GM12878 (cell line): ENCODE measurements around the gene FAM229A. TPM values are rescaled to one million over a fixed set of nuclear protein-coding genes. Genes with fewer than 3 reads are reported as not detected.

Experiments
- ATAC-seq: fragments of 200-7000 bp; cut with Tn5 transposase; 3 replicates; pipeline ENCODE4 v1.9.1; 2020; ENCODE audit warnings: mild to moderate bottlenecking, moderate library complexity
- BruUV-seq: library from RNA; stranded (reverse); fragments of 400-500 nt; replicated peaks from 2 replicates; lab custom pipeline; 2021; lab: Mats Ljungman, UMichigan
- CTCF ChIA-PET: fragments of 300-600 bp; sonication (Branson Sonifier 250); formaldehyde crosslinking; extraction: SDS; loops from one replicate; lab custom pipeline; 2021; ENCODE audit warnings: inconsistent platforms; lab: Yijun Ruan, JAX
- POLR2A ChIA-PET: fragments of 350-600 bp; formaldehyde crosslinking; extraction: SDS; loops from one replicate; lab custom pipeline; 2021; ENCODE audit warnings: inconsistent platforms; lab: Charles Lee
- RAD21 ChIA-PET: fragments of 300-600 bp; sonication (Branson Sonifier 250); formaldehyde crosslinking; loops from one replicate; lab custom pipeline; 2023; ENCODE audit warnings: antibody characterized with exemption; ENCODE audit not compliant: unreplicated experiment; lab: Charles Lee
- SMC1A ChIA-PET: fragments of 300-600 bp; sonication (Branson Sonifier 250); formaldehyde crosslinking; loops from one replicate; lab custom pipeline; 2023; ENCODE audit not compliant: unreplicated experiment, uncharacterized antibody; lab: Charles Lee
- DNase-seq: peaks from one replicate; pipeline ENCODE4 v3.0.0-alpha.2; 2011; ENCODE audit warnings: low read depth, low spot score
- FAIRE-seq: peaks from 3 replicates; lab custom pipeline; 2011; peaks lifted over from hg19 to GRCh38; lab: Jason Lieb, UNC
- H2AFZ ChIP-seq: 2 replicates; pipeline ENCODE4 v1.6.0; 2011; ENCODE audit warnings: low read depth, low read length, control low read depth; ENCODE audit not compliant: control insufficient read depth
- H3K27ac ChIP-seq: 2 replicates; pipeline ENCODE4 v1.5.1; 2011; ENCODE audit warnings: control low read depth; ENCODE audit not compliant: control insufficient read depth, insufficient read depth
- H3K27me3 ChIP-seq, 2 experiments: replicated peaks in 1 of 2; 2 replicates each; pipeline versions ENCODE4 v1.6.0 to v1.6.1; 2011; ENCODE audit warnings: low read length in 1 of 2; ENCODE audit not compliant: control insufficient read depth in 2 of 2, insufficient read depth in 2 of 2
- H3K36me3 ChIP-seq, 2 experiments: 2 replicates each; pipeline ENCODE4 v1.5.1; 2011; ENCODE audit warnings: low read length in 1 of 2; ENCODE audit not compliant: control insufficient read depth in 2 of 2, insufficient read depth in 2 of 2
- H3K4me1 ChIP-seq: 2 replicates; pipeline ENCODE4 v1.6.1; 2011; ENCODE audit warnings: mild to moderate bottlenecking, low read length, moderate library complexity, mixed read lengths; ENCODE audit not compliant: control insufficient read depth, insufficient read depth
- H3K4me2 ChIP-seq: 2 replicates; pipeline ENCODE4 v1.6.0; 2011; ENCODE audit warnings: control low read depth; ENCODE audit not compliant: control insufficient read depth, insufficient read depth
- H3K4me3 ChIP-seq: fragments of 200-600 bp; sonication (generic); 2 replicates; pipeline ENCODE4 v1.5.1; 2016
- H3K79me2 ChIP-seq: 2 replicates; pipeline ENCODE4 v1.6.0; 2011; ENCODE audit warnings: low read length; ENCODE audit not compliant: control insufficient read depth, insufficient read depth
- H3K9ac ChIP-seq: 2 replicates; pipeline ENCODE4 v1.8.0; 2011; ENCODE audit warnings: low read length, control low read depth, mixed read lengths; ENCODE audit not compliant: control insufficient read depth, insufficient read depth
- H3K9me3 ChIP-seq: replicated peaks from 3 replicates; pipeline ENCODE4 v1.5.1; 2011; ENCODE audit warnings: mild to moderate bottlenecking, low read length; ENCODE audit not compliant: control insufficient read depth, insufficient read depth
- H4K20me1 ChIP-seq: 2 replicates; pipeline ENCODE4 v1.6.0; 2011; ENCODE audit not compliant: control insufficient read depth, insufficient read depth
- E2F8 ChIP-seq: fragments of 450-650 bp; IDR thresholded peaks from 2 replicates; pipeline ENCODE4 v1.6.1; 2018; ENCODE audit warnings: mild to moderate bottlenecking, low read depth, moderate library complexity; ENCODE audit not compliant: partially characterized antibody
- EED ChIP-seq: sonication (generic); IDR thresholded peaks from 2 replicates; pipeline ENCODE4 v1.6.1; 2016; ENCODE audit warnings: antibody characterized with exemption, low read depth
- EZH2 ChIP-seq: IDR thresholded peaks from 2 replicates; pipeline ENCODE4 v1.6.1; 2012; ENCODE audit warnings: low read depth, mild to moderate bottlenecking, control low read depth, inconsistent platforms, low read length, borderline replicate concordance; ENCODE audit not compliant: control insufficient read depth
- FOXK2 ChIP-seq: fragments of 450-650 bp; IDR thresholded peaks from 2 replicates; pipeline ENCODE4 v1.6.1; 2017; ENCODE audit warnings: mild to moderate bottlenecking, moderate library complexity
- NRF1 ChIP-seq: conservative IDR thresholded peaks from 2 replicates; pipeline ENCODE4 v1.6.1; 2011; ENCODE audit warnings: mild to moderate bottlenecking, low read depth, low read length, improper control_type of control experiment
- POLR2AphosphoS2 ChIP-seq: IDR thresholded peaks from 2 replicates; pipeline ENCODE4 v1.6.1; 2011; ENCODE audit warnings: low read depth, mild to moderate bottlenecking, low read length, improper control_type of control experiment, moderate library complexity
- SP1 ChIP-seq: IDR thresholded peaks from one replicate; pipeline ENCODE4 v1.6.1; 2011; ENCODE audit warnings: low read depth, low read length
- WRNIP1 ChIP-seq: IDR thresholded peaks from 2 replicates; pipeline ENCODE4 v1.6.1; 2011; ENCODE audit warnings: low read depth, low read length, improper control_type of control experiment, borderline replicate concordance
- ZBTB40 ChIP-seq: fragments of 450-650 bp; IDR thresholded peaks from 2 replicates; pipeline ENCODE4 v1.6.1; 2016; ENCODE audit warnings: mild to moderate bottlenecking, moderate library complexity, borderline replicate concordance
- WGBS: methylation state at CpG from one replicate; pipeline ENCODE4 v1.1.6; 2016; ENCODE audit warnings: low lambda C conversion rate; ENCODE audit not compliant: insufficient replicate concordance, insufficient coverage; ENCODE audit errors: missing lambda C conversion rate; 5-methylcytosine and 5-hydroxymethylcytosine counted together
- in situ Hi-C: fragments of 300-500 bp; cut with MboI; formaldehyde crosslinking; loops from 9 replicates; pipeline ENCODE4 v1.14.3; 2018; ENCODE audit warnings: mixed read lengths
- intact Hi-C: fragments of 100-400 bp; cut with micrococcal nuclease; formaldehyde crosslinking; loops from one replicate; pipeline ENCODE4 v1.14.2; 2022; ENCODE audit not compliant: unreplicated experiment
- polyA plus RNA-seq, 11 experiments: library from polyadenylated mRNA; depleted of rRNA in 4 of 11; unstranded in 6 of 11; stranded (reverse) in 5 of 11; fragments of >200 nt; fragmentation: Nextera tagmentation in 4 of 11; fragmentation: Illumina TruSeq in 1 of 11; extraction: Ambion mirVana in 4 of 11; extraction: Trizol in 1 of 11; gene quantifications; 1 replicate in 1 of 11; 2 replicates in 10 of 11; pipeline versions ENCODE4 v1.2.1 to v1.2.3, GENCODE V29; 2011 to 2016; ENCODE audit warnings: inconsistent platforms in 2 of 11, missing spikeins in 2 of 11, low read depth in 1 of 11
- total RNA-seq, 4 experiments: library from RNA; depleted of rRNA in 3 of 4; stranded (reverse); fragments of >200 nt in 3 of 4; fragmentation: Illumina TruSeq in 1 of 4; extraction: Trizol in 1 of 4; gene quantifications; 2 replicates each; pipeline versions ENCODE4 v1.2.1 to v1.2.3, GENCODE V29; 2013 to 2021
- TF ChIP-seq, protein P1 (sequence below): IDR thresholded peaks from 2 replicates; pipeline ENCODE4 v1.6.1; 2011; ENCODE audit warnings: low read depth, low read length, improper control_type of control experiment, borderline replicate concordance
- TF ChIP-seq, protein P2 (sequence below): fragments of 450-650 bp; IDR thresholded peaks from 2 replicates; pipeline ENCODE4 v1.6.1; 2018; ENCODE audit warnings: borderline replicate concordance, mild to moderate bottlenecking; ENCODE audit not compliant: partially characterized antibody

Gene FAM229A
- total and polyA plus RNA-seq, 10 of the 15 experiments (the other 5 are each of a cell fraction or from before 2014, with no cell fraction given) = 0.02 to 5.3 (median 1.4) TPM; not detected in 1

GRCh38 chr1:32345289-32345827 is 16.9 kb downstream of the FAM229A start (continued):
- TF ChIP-seq FOXK2 (no peak), SP1 (no peak)
- TF ChIP-seq, protein P1, sequence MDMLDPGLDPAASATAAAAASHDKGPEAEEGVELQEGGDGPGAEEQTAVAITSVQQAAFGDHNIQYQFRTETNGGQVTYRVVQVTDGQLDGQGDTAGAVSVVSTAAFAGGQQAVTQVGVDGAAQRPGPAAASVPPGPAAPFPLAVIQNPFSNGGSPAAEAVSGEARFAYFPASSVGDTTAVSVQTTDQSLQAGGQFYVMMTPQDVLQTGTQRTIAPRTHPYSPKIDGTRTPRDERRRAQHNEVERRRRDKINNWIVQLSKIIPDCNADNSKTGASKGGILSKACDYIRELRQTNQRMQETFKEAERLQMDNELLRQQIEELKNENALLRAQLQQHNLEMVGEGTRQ = no peak

GRCh38 chr1:32342704-32343103 is 19.6 kb downstream of the FAM229A start:
- WGBS = 73% methylated on average over 10 of the region's 10 CpGs
- H3K9ac ChIP-seq = no peak overlapping the region
- H3K36me3 ChIP-seq = no peaks in the 10 kb centered on the region
- no peaks in the 10 kb centered on the region; the same call in 1 of the 2 replicates for H3K79me2 ChIP-seq
- DNase-seq (no peak), FAIRE-seq (no peak), ATAC-seq (no peak)
- H3K27ac ChIP-seq = no peak overlapping the region
- H3K4me3 ChIP-seq = no peak overlapping the region
- no peaks in the 10 kb centered on the region for H3K9me3 ChIP-seq
- no peak overlapping the region for H2AFZ ChIP-seq
- no peaks in the 10 kb centered on the region for H3K27me3 ChIP-seq
- ChIA-PET RAD21 (no interaction called here), SMC1A (interaction anchor here (1.0 to 1.2 kb wide), 2 partner anchors 10 to 23 kb away, joined by 3 read pairs; no protein-coding TSS in a partner anchor), CTCF (interaction anchor here (1.0 to 1.3 kb wide), 2 partner anchors 127 to 178 kb away, joined by 3 read pairs; no protein-coding TSS in a partner anchor), POLR2A (interaction anchor here (1.2 kb wide), 1 partner anchor 14 kb away, joined by 3 read pairs; no protein-coding TSS in a partner anchor)
- 0 out of 2 replicates have a peak overlapping the region, but pooled peaks have one; percentile 2 for H3K4me2 ChIP-seq
- intact Hi-C loops = no loop called here
- H3K4me1 ChIP-seq = peaks cover 40% of the 10 kb centered on the region
- H4K20me1 ChIP-seq = no peaks in the 10 kb centered on the region
- in situ Hi-C loops = no loop called here
- no TSS peak for BruUV-seq
- TF ChIP-seq EED = no peak
- TF ChIP-seq WRNIP1 = no peak
- TF ChIP-seq E2F8 = no peak
- TF ChIP-seq NRF1 = no peak
- TF ChIP-seq ZBTB40 = no peak
- no peak for TF ChIP-seq POLR2AphosphoS2
- TF ChIP-seq, protein P2, sequence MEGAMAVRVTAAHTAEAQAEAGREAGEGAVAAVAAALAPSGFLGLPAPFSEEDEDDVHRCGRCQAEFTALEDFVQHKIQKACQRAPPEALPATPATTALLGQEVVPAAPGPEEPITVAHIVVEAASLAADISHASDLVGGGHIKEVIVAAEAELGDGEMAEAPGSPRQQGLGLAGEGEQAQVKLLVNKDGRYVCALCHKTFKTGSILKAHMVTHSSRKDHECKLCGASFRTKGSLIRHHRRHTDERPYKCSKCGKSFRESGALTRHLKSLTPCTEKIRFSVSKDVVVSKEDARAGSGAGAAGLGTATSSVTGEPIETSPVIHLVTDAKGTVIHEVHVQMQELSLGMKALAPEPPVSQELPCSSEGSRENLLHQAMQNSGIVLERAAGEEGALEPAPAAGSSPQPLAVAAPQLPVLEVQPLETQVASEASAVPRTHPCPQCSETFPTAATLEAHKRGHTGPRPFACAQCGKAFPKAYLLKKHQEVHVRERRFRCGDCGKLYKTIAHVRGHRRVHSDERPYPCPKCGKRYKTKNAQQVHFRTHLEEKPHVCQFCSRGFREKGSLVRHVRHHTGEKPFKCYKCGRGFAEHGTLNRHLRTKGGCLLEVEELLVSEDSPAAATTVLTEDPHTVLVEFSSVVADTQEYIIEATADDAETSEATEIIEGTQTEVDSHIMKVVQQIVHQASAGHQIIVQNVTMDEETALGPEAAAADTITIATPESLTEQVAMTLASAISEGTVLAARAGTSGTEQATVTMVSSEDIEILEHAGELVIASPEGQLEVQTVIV = no peak
- TF ChIP-seq EZH2 = no peak
